Mesothelial cell of epicardium (in vitro differentiated cells): ENCODE results near the gene C12orf75. TPM values are rescaled to one million over a fixed set of nuclear protein-coding genes. Genes with fewer than 3 reads are reported as not detected.

Experiments
- DNase-seq, 2 experiments: peaks; one replicate each; pipeline ENCODE4 v3.0.0; 2021; ENCODE audit warnings: low spot score in 2 of 2; ENCODE audit not compliant: unreplicated experiment in 2 of 2
- H3K27ac Mint-ChIP-seq: 2 replicates; pipeline ENCODE4 v1.8.0; 2021; ENCODE audit warnings: mixed read lengths
- H3K27me3 Mint-ChIP-seq: 2 replicates; pipeline ENCODE4 v1.8.0; 2021; ENCODE audit warnings: low read depth, mixed read lengths
- H3K36me3 Mint-ChIP-seq: 2 replicates; pipeline ENCODE4 v1.8.0; 2021; ENCODE audit warnings: mixed read lengths
- H3K4me1 Mint-ChIP-seq: 2 replicates; pipeline ENCODE4 v1.8.0; 2021; ENCODE audit warnings: mixed read lengths
- H3K4me3 Mint-ChIP-seq: 2 replicates; pipeline ENCODE4 v1.8.0; 2021; ENCODE audit warnings: mild to moderate bottlenecking, moderate library complexity, mixed read lengths
- H3K9me3 Mint-ChIP-seq: 2 replicates; pipeline ENCODE4 v1.8.0; 2021; ENCODE audit warnings: mixed read lengths
- CTCF ChIP-seq: fragments of 200-600 bp; sonication (generic); IDR thresholded peaks from one replicate; pipeline ENCODE4 v1.5.0; 2021; ENCODE audit warnings: antibody characterized with exemption; ENCODE audit not compliant: unreplicated experiment
- total RNA-seq: library from RNA; stranded (reverse); gene quantifications from 3 replicates; pipeline ENCODE4 v1.2.1, GENCODE V29; 2021

Gene C12orf75
- total RNA-seq, 1 donor from 2014 or later = 15.6 TPM

- Mint-ChIP-seq H3K27ac (no peak overlapping the region), H3K27me3 (no peaks in the 10 kb centered on the region), H3K4me1 (no peaks in the 10 kb centered on the region), H3K36me3 (no peaks in the 10 kb centered on the region), H3K9me3 (no peaks in the 10 kb centered on the region), H3K4me3 (no peak overlapping the region)
- no peak for DNase-seq
- TF ChIP-seq CTCF = no peak
Observed at GRCh38 chr12:105348142-105348541, 17.7 kb downstream of the C12orf75 start.

GRCh38 chr12:105348561-105348960 is 18.1 kb downstream of the C12orf75 start:
- Mint-ChIP-seq H3K4me1 (no peaks in the 10 kb centered on the region), H3K4me3 (no peak overlapping the region), H3K27me3 (no peaks in the 10 kb centered on the region), H3K27ac (no peak overlapping the region), H3K36me3 (no peaks in the 10 kb centered on the region), H3K9me3 (no peaks in the 10 kb centered on the region)
- no peak for TF ChIP-seq CTCF
- DNase-seq = no peak

GRCh38 chr12:105349138-105349537 is 18.6 kb downstream of the C12orf75 start:
- Mint-ChIP-seq H3K27ac (no peak overlapping the region), H3K4me1 (no peaks in the 10 kb centered on the region), H3K4me3 (no peak overlapping the region), H3K36me3 (no peaks in the 10 kb centered on the region), H3K9me3 (no peaks in the 10 kb centered on the region), H3K27me3 (no peaks in the 10 kb centered on the region)
- DNase-seq = no peak
- no peak for TF ChIP-seq CTCF

- H3K4me3 Mint-ChIP-seq = no peak overlapping the region
Observed at GRCh38 chr12:105351523-105351922, 21.0 kb downstream of the C12orf75 start.

GRCh38 chr12:105352052-105352451 is 21.6 kb downstream of the C12orf75 start:
- Mint-ChIP-seq H3K4me3 (no peak overlapping the region), H3K9me3 (no peaks in the 10 kb centered on the region), H3K36me3 (no peaks in the 10 kb centered on the region), H3K4me1 (peaks cover 5% of the 10 kb centered on the region), H3K27me3 (no peaks in the 10 kb centered on the region), H3K27ac (no peak overlapping the region)
- no peak for TF ChIP-seq CTCF
- DNase-seq = no peak

More at GRCh38 chr12:105351523-105351922, 21.0 kb downstream of the C12orf75 start:
- H3K27me3 Mint-ChIP-seq = no peaks in the 10 kb centered on the region
- no peaks in the 10 kb centered on the region for H3K9me3 Mint-ChIP-seq
- no peak for DNase-seq
- H3K36me3 Mint-ChIP-seq = no peaks in the 10 kb centered on the region
- H3K27ac Mint-ChIP-seq = no peak overlapping the region
- peaks cover 3% of the 10 kb centered on the region for H3K4me1 Mint-ChIP-seq
- no peak for TF ChIP-seq CTCF
